GM11168 (cell line): ENCODE results near the gene STAG3.
"Not testable (repeated sequence)": the region's sequence is repeated elsewhere in the genome, so short reads cannot be mapped to it uniquely, and the experiment has no call there.

Experiments
- in situ Hi-C: fragments of 300-500 bp; cut with MboI; formaldehyde crosslinking; loops from one replicate; pipeline ENCODE4 v1.12.0; 2022; ENCODE audit warnings: low sequenced_read_pairs; ENCODE audit not compliant: unreplicated experiment

STAG3 gene

GRCh38 chr7:100208911-100209408, 31.2 kb downstream of the STAG3 start:
- in situ Hi-C loops: no loop called here

DNA sequence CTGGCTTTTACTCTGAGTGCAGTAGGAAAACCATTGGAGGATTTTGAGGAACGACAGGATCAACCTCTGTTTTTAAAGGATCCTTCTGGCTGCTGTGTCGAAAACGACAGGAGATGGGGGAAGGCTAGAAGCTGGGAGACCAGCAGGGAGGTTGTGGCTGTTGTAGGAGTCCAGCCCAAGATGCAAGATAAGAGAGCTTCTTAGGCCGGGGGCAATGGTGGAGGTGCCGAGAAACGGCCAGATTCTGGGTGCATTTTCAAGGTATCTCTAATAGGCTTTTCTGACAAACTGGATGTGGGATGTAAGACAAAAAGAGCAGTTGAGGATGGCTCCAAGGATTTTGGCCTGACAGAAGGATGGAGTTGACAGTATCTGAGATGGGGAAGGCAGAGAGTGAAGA, 31.8 kb downstream of the STAG3 start:
- in situ Hi-C loops: no loop called here

DNA sequence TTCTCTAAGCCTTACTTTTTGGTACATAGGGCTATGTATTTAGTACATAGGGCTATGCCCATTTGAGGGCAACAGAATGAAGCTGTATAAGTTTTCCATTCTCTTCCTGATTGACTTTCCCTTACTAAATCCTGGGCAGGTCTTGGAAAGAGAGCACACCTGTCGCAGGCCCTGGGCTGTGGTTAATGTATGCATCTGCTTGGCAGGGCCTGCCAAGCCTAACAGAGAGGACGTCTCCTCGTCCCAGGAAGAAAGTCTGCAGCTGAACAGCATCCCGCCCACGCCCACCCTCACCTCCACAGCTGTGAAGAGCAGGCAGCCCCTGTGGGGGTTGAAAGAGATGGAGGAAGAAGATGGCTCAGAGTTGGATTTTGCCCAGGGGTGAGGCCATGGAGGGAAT, 33.1 kb downstream of the STAG3 start:
- in situ Hi-C loops: loop anchor here (10.0 kb wide), 1 partner anchor 76 kb away; no protein-coding TSS in a partner anchor

DNA sequence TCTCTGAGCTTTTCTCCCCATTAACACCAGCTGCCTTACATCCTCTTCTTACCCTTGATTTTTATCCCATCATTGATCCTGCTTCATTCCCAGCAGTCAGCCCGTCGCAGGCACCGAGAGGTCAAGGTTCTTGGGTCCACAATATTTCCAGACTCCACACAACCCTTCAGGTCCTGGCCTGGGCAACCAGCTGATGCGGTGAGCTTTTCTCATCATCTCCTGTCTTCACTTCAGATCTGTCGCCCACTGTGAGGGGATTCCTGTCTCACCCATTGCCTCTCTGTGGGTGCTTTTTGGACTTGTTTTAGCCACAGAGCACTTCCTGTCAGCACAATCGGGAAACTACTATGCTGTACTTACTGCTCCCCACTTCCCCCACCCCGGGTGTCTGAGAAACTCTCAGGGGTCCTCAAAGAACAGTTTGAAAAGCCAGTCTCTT, 33.6 kb downstream of the STAG3 start:
- in situ Hi-C loops: loop anchor here (10.0 kb wide), 1 partner anchor 77 kb away; no protein-coding TSS in a partner anchor

DNA sequence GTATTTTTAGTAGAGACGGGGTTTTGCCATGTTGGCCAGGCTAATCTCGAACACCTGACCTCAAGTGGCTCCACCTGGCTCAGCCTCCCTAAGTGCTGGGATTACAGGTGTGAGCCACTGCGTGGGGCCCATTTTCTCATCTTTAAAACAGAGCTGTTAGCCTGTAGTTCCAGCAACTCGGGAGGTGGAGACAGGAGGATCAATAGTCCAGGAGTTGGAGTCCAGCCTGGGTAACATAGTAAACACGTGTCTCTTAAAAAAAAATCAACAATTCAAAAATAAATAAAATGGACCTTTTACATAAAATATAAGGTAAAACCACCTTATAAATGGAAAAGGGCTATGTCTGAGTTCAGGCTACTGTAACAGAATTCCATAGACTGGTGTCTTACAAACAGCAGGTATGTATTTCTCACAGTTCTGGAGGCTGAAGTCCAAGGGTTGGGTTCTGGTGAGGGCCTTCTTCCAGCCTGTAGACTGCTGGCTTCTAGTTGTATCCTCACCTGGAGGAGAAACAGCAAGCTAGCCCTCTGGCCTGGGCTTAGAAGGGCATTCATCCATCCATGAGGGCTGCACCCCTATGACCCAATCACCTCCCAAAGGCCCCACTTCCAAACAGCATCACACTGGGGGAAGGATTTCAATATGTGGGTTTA, 35.0 kb downstream of the STAG3 start:
- in situ Hi-C loops: loop anchor here (10.0 kb wide), 1 partner anchor 78 kb away; no protein-coding TSS in a partner anchor

GRCh38 chr7:100213672-100214071, 36.0 kb downstream of the STAG3 start:
- in situ Hi-C loops: loop anchor here (10.0 kb wide), 1 partner anchor 79 kb away; no protein-coding TSS in a partner anchor

GRCh38 chr7:100214356-100214755, 36.6 kb downstream of the STAG3 start:
- in situ Hi-C loops: loop anchor here (10.0 kb wide), 1 partner anchor 80 kb away; no protein-coding TSS in a partner anchor

- in situ Hi-C loops: loop anchor here (5.0 to 10.0 kb wide), 2 partner anchors 81 to 131 kb away; no protein-coding TSS in a partner anchor
Observed at GRCh38 chr7:100215895-100216294, 38.2 kb downstream of the STAG3 start.

GRCh38 chr7:100217934-100218333, 40.2 kb downstream of the STAG3 start:
- in situ Hi-C loops: loop anchor here (5.0 to 10.0 kb wide), 2 partner anchors 83 to 129 kb away; no protein-coding TSS in a partner anchor

DNA sequence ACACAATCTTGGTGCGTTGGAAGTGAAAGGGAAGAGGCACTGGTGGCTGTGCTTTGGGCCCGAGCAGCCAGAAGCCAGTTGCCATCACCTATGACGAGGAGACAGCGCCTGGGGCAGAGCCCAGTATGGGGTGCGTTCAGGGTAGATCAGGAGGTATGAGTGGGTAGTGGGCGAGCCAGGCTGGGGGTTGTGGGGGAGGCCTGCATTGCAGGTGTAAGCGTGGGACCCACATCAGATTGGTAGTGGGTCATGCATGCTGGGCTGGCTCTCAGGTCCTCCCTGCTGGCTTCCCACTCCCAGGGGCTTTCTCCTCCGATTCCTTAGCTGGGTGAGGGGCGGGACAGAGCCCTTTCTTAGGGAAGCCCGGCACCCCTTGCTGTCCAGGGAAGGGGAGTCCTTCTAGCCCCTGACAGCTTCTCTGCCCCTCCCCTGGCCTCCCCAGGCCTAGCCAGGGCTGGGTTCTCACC, 41.6 kb downstream of the STAG3 start:
- in situ Hi-C loops: loop anchor here (5.0 to 10.0 kb wide), 2 partner anchors 85 to 128 kb away; no protein-coding TSS in a partner anchor

DNA sequence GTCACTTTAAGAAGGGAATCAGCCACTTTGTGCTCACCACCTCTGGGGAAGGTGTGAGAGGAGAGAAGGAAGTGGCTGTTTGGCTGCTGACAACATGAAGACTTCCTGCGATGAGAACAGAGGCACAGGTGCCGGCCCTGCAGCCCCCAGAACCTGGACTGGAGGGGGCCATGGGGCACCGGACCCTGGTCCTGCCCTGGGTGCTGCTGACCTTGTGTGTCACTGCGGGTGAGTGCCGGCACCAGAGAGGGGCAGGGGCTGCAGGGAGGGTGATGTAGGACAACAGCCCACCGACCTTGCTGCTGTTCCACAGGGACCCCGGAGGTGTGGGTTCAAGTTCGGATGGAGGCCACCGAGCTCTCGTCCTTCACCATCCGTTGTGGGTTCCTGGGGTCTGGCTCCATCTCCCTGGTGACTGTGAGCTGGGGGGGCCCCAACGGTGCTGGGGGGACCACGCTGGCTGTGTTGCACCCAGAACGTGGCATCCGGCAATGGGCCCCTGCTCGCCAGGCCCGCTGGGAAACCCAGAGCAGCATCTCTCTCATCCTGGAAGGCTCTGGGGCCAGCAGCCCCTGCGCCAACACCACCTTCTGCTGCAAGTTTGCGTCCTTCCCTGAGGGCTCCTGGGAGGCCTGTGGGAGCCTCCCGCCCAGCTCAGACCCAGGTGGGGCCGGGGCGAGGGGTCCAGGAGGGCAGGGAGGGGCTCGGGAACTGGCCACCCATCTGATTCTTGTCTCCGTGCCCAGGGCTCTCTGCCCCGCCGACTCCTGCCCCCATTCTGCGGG, 42.3 kb downstream of the STAG3 start, which contains the start of gene PVRIG:
Gene PVRIG, plus strand, starts transcription at position 149 of the 785 bp plus-strand sequence. Its CDS starts 22 bp downstream, at position 171.
- in situ Hi-C loops: loop anchor here (5.0 to 10.0 kb wide), 2 partner anchors 85 to 127 kb away; no protein-coding TSS in a partner anchor

- in situ Hi-C loops: no loop called here
Observed at GRCh38 chr7:100220586-100221230, 43.0 kb downstream of the STAG3 start.

DNA sequence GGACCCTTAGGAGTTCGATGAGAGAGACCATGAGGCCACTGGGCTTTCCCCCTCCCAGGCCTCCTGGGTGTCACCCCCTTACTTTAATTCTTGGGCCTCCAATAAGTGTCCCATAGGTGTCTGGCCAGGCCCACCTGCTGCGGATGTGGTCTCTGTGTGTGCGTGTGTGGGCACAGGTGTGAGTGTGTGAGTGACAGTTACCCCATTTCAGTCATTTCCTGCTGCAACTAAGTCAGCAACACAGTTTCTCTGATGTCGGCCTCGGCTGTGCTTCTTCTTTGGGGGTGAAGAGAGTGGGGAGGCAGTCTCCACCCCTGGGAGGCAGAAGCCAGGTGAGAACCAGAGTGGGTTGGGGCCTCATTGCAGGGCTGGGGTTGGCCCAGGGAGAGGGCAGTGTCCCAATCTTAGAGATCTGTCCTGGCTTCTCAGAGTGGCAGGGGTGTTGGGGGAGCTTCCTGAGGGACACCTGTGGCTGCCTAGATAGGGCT, 43.6 kb downstream of the STAG3 start:
- in situ Hi-C loops: no loop called here

DNA sequence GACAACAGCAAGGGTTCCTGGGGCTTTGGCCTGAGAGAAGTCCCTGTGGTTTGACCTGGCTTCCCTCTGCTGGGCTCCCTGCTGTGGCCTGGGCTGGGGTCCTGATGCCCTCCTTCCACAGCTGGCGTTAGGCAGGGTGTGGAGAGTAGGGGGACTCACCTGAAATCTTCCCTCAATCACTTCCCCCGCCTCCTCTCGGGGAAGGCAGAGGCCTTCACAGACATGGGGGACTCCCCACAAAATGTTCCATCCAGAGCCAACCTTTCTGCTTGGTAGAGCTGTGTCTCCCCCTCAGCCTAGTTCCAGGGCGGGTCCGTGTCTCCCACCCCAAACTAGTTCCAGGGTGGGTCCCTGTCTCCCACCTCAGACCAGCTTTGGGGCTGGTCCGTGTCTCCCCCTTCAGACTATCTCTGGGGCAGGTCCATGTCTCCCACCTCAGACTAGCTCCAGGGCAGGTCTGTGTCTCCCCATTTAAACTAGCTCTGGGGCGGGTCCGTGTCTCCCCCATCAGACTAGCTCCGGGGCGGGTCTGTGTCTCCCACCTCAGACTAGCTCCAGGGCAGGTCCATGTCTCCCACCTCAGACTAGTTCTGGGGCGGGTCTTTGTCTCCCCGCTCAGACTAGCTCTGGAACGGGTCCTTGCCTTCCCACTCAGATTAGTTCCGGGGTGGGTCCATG, 44.2 kb downstream of the STAG3 start:
- in situ Hi-C loops: no loop called here

- in situ Hi-C loops: no loop called here
Observed at GRCh38 chr7:100222445-100223132, 44.9 kb downstream of the STAG3 start.

- in situ Hi-C loops: not testable (repeated sequence)
Observed at GRCh38 chr7:100223376-100223927, 45.7 kb downstream of the STAG3 start.

- in situ Hi-C loops: not testable (repeated sequence)
Observed at GRCh38 chr7:100224891-100225290, 47.2 kb downstream of the STAG3 start.

GRCh38 chr7:100234660-100235317, 57.1 kb downstream of the STAG3 start:
- in situ Hi-C loops: not testable (repeated sequence)
